K562 (cell line): Measurements from ENCODE around the gene ITK. TPM values are rescaled to one million over a fixed set of nuclear protein-coding genes. Genes with fewer than 3 reads are reported as not detected.

Experiments
- EHMT2 ChIP-seq: fragments of 450-650 bp; IDR thresholded peaks from 2 replicates; pipeline ENCODE4 v1.6.1; 2018; ENCODE audit warnings: antibody characterized with exemption
- FOXP4 ChIP-seq: sonication (generic); formaldehyde crosslinking; IDR thresholded peaks from 2 replicates; pipeline ENCODE4 v1.8.0; 2022; ENCODE audit warnings: mild to moderate bottlenecking, missing genetic modification reagents, borderline replicate concordance
- GABPB2 ChIP-seq: fragments of 250-450 bp; sonication (Bioruptor Pico); conservative IDR thresholded peaks from 2 replicates; pipeline ENCODE4 v1.5.1; 2021; ENCODE audit warnings: mild to moderate bottlenecking
- KHSRP ChIP-seq: fragments of 450-650 bp; IDR thresholded peaks from 2 replicates; pipeline ENCODE4 v1.6.1; 2017
- MAFK ChIP-seq: IDR thresholded peaks from 2 replicates; pipeline ENCODE4 v1.6.1; 2011; ENCODE audit warnings: low read length, improper control_type of control experiment
- MED1 ChIP-seq: sonication (generic); formaldehyde crosslinking; IDR thresholded peaks from 2 replicates; pipeline ENCODE4 v1.8.1; 2023; ENCODE audit warnings: missing genetic modification reagents, borderline replicate concordance
- MTF1 ChIP-seq: fragments of 250-450 bp; sonication (Bioruptor Pico); IDR thresholded peaks from 2 replicates; pipeline ENCODE4 v1.9.0; 2021; ENCODE audit warnings: moderate library complexity, mild to moderate bottlenecking, inconsistent platforms, borderline replicate concordance
- NBN ChIP-seq: fragments of 450-650 bp; IDR thresholded peaks from 2 replicates; pipeline ENCODE4 v1.6.1; 2016; ENCODE audit warnings: low read depth, mild to moderate bottlenecking
- PHTF2 ChIP-seq: fragments of 250-450 bp; sonication (Bioruptor Pico); IDR thresholded peaks from 2 replicates; pipeline ENCODE4 v1.5.0; 2021; ENCODE audit warnings: mild to moderate bottlenecking
- POLR2G ChIP-seq: fragments of 200-400 bp; formaldehyde crosslinking; IDR thresholded peaks from 2 replicates; pipeline ENCODE4 v1.6.1; 2017; ENCODE audit warnings: low read depth, mild to moderate bottlenecking, antibody characterized with exemption, low read length, moderate library complexity
- SAFB2 ChIP-seq: fragments of 200-400 bp; formaldehyde crosslinking; IDR thresholded peaks from 2 replicates; pipeline ENCODE4 v1.6.1; 2018; ENCODE audit warnings: borderline replicate concordance, low read length, low read depth, moderate library complexity; ENCODE audit not compliant: severe bottlenecking
- SMAD3 ChIP-seq: fragments of 450-650 bp; formaldehyde crosslinking; conservative IDR thresholded peaks from 2 replicates; pipeline ENCODE4 v1.4.0; 2020; ENCODE audit warnings: mild to moderate bottlenecking
- SOX6 ChIP-seq: fragments of 450-650 bp; IDR thresholded peaks from 2 replicates; pipeline ENCODE4 v1.6.1; 2014; ENCODE audit warnings: mild to moderate bottlenecking
- SUPT5H ChIP-seq: fragments of 450-650 bp; IDR thresholded peaks from 2 replicates; pipeline ENCODE4 v1.6.1; 2016
- ZNF507 ChIP-seq: conservative IDR thresholded peaks from 2 replicates; pipeline ENCODE4 v1.6.1; 2017; ENCODE audit warnings: missing genetic modification characterization, missing compliant biosample characterization
- ZNF586 ChIP-seq: fragments of 450-650 bp; formaldehyde crosslinking; conservative IDR thresholded peaks from 2 replicates; pipeline ENCODE4 v1.4.0; 2020; ENCODE audit warnings: mild to moderate bottlenecking, moderate library complexity
- polyA plus RNA-seq, 8 experiments: library from polyadenylated mRNA; depleted of rRNA in 4 of 8; stranded (reverse) in 5 of 8; unstranded in 3 of 8; fragments of >200 nt; fragmentation: Nextera tagmentation in 2 of 8; fragmentation: Illumina TruSeq in 1 of 8; extraction: Ambion mirVana in 2 of 8; extraction: Trizol in 1 of 8; gene quantifications; 2 replicates each; pipeline versions ENCODE4 v1.2.1 to v1.2.3, GENCODE V29; 2011 to 2014; ENCODE audit warnings: inconsistent platforms in 1 of 8, missing spikeins in 1 of 8
- total RNA-seq, 7 experiments: library from RNA; depleted of rRNA in 6 of 7; stranded (reverse); fragments of >200 nt in 6 of 7; fragmentation: Illumina TruSeq in 2 of 7; extraction: Trizol in 2 of 7; gene quantifications; 2 replicates each; pipeline versions ENCODE4 v1.2.1 to v1.2.3, GENCODE V29; 2011 to 2021; ENCODE audit warnings: low replicate concordance in 1 of 7
- TF ChIP-seq, protein P1 (sequence below), 2 experiments: fragments of 450-650 bp in 1 of 2; IDR thresholded peaks; 2 replicates each; pipeline ENCODE4 v1.6.1; 2011 to 2017; ENCODE audit warnings: low read depth in 2 of 2, antibody characterized with exemption in 1 of 2, borderline replicate concordance in 1 of 2, low read length in 1 of 2, mild to moderate bottlenecking in 1 of 2, mixed read lengths in 1 of 2; ENCODE audit not compliant: control insufficient read depth in 1 of 2
- TF ChIP-seq, protein P2 (sequence below): fragments of 250-450 bp; sonication (Bioruptor Pico); IDR thresholded peaks from 2 replicates; pipeline ENCODE4 v1.4.0; 2020; ENCODE audit warnings: mild to moderate bottlenecking

The ITK gene
- total and polyA plus RNA-seq, 9 of the 15 experiments (the other 6 are each of a cell fraction or from before 2014, with no cell fraction given), result 0.04 to 0.75 TPM; not detected in 7

DNA sequence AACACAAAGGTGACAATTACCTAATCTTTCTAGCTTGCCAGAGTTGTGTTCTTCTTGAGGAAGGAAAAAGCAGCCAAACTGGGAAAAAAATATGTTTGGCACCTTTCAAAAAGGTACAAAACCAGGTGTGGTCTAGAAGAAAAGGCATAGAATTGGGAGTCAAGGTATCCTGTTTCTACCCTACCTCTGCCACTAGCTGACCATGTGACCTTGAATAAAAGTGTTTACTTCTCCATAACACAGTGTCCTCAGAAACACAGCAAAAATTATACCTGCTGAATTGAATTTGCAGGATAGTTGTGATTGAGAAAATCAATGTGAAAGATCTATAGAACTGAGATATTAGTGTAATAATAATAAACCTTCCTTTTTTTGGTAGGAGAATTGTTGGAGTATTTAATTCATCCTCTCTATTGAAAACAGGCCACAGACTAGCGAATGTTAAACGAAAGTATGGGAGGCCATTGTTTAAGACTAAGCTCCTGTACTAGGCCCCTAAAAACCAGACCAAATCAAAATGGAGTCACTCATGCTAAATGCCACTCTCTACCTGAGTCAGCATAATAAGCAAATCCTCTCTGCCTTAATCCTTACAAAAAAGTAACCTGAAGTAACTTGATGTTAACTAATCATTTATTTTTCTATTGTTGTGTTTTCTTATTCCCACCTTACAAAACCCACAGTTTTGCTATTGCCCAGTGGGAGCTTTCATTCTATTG is 97.8 kb downstream of the ITK start (continued):
- TF ChIP-seq, protein P1, sequence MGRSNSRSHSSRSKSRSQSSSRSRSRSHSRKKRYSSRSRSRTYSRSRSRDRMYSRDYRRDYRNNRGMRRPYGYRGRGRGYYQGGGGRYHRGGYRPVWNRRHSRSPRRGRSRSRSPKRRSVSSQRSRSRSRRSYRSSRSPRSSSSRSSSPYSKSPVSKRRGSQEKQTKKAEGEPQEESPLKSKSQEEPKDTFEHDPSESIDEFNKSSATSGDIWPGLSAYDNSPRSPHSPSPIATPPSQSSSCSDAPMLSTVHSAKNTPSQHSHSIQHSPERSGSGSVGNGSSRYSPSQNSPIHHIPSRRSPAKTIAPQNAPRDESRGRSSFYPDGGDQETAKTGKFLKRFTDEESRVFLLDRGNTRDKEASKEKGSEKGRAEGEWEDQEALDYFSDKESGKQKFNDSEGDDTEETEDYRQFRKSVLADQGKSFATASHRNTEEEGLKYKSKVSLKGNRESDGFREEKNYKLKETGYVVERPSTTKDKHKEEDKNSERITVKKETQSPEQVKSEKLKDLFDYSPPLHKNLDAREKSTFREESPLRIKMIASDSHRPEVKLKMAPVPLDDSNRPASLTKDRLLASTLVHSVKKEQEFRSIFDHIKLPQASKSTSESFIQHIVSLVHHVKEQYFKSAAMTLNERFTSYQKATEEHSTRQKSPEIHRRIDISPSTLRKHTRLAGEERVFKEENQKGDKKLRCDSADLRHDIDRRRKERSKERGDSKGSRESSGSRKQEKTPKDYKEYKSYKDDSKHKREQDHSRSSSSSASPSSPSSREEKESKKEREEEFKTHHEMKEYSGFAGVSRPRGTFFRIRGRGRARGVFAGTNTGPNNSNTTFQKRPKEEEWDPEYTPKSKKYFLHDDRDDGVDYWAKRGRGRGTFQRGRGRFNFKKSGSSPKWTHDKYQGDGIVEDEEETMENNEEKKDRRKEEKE (IDR thresholded peaks at IDR 0.05; ENCODE audit: borderline replicate concordance in 1 of 2, control insufficient read depth in 1 of 2, low read depth in 2 of 2, low read length in 1 of 2), result no peak
- TF ChIP-seq SOX6 (no peak), NBN (no peak), MAFK (peak; percentile 63), MTF1 (CRISPR knock-in tag) (peak; percentile 84; the same call in 1 of the 2 replicates), ZNF586 (CRISPR knock-in tag) (0 out of 2 replicates have a peak, but pooled peaks have one; percentile 81), POLR2G (no peak), GABPB2 (peak; percentile 69; the same call in 1 of the 2 replicates), SUPT5H (no peak), EHMT2 (no peak), ZNF507 (peak; percentile 60; the same call in 1 of the 2 replicates), MED1 (no peak), PHTF2 (peak; percentile 60; the same call in 1 of the 2 replicates), KHSRP (no peak), FOXP4 (CRISPR knock-in tag) (no peak), SMAD3 (CRISPR knock-in tag) (peak; percentile 98), SAFB2 (no peak)
- TF ChIP-seq, protein P2, sequence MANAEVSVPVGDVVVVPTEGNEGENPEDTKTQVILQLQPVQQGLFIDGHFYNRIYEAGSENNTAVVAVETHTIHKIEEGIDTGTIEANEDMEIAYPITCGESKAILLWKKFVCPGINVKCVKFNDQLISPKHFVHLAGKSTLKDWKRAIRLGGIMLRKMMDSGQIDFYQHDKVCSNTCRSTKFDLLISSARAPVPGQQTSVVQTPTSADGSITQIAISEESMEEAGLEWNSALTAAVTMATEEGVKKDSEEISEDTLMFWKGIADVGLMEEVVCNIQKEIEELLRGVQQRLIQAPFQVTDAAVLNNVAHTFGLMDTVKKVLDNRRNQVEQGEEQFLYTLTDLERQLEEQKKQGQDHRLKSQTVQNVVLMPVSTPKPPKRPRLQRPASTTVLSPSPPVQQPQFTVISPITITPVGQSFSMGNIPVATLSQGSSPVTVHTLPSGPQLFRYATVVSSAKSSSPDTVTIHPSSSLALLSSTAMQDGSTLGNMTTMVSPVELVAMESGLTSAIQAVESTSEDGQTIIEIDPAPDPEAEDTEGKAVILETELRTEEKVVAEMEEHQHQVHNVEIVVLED, result peak; percentile 82
